Transverse colon (tissue), 4 donors: ENCODE results near the gene PAK1.

ENCODE experiments used
- CTCF ChIP-seq, 5 experiments: fragments of 200-600 bp in 3 of 5; fragments of 450-650 bp in 2 of 5; sonication (generic) in 3 of 5; IDR thresholded peaks; 1 replicate in 2 of 5; 2 replicates in 3 of 5; pipeline ENCODE4 v1.5.1; 2016 to 2017; ENCODE audit warnings: antibody characterized with exemption in 5 of 5, inconsistent platforms in 3 of 5, mild to moderate bottlenecking in 2 of 5, moderate library complexity in 1 of 5
- POLR2AphosphoS5 ChIP-seq, 3 donors: sonication (generic); formaldehyde crosslinking; IDR thresholded peaks; one replicate each; pipeline ENCODE4 v1.6.1; 2016; ENCODE audit warnings: antibody characterized with exemption in 3 of 3

GRCh38 chr11:77518471-77518870 lies 44.6 kb upstream of the PAK1 start:
- no peak for TF ChIP-seq CTCF (IDR thresholded peaks at IDR 0.05)
- TF ChIP-seq POLR2AphosphoS5 (IDR thresholded peaks at IDR 0.05) = no peak
